NB4 (cell line): ENCODE results near the gene SREK1IP1.

Source experiments
- CTCF ChIP-seq: IDR thresholded peaks from one replicate; pipeline ENCODE4 v1.5.1; 2012; ENCODE audit warnings: low read depth, low read length
- POLR2A ChIP-seq: IDR thresholded peaks from 2 replicates; pipeline ENCODE4 v1.6.1; 2011; ENCODE audit warnings: mild to moderate bottlenecking; ENCODE audit not compliant: insufficient read length; ENCODE audit errors: extremely low read depth

- TF ChIP-seq POLR2A (no peak), CTCF (no peak)
Observed at GRCh38 chr5:64818245-64818644, 49.8 kb upstream of the SREK1IP1 start.
